HEK293T (cell line): ENCODE data around the gene PPP1R12C.

Experiments
- CTCF ChIA-PET: fragments of 350-600 bp; formaldehyde crosslinking; extraction: SDS; loops from one replicate; lab custom pipeline; 2021; ENCODE audit warnings: antibody characterized with exemption, inconsistent platforms; lab: Yijun Ruan, JAX
- POLR2A ChIA-PET: fragments of 350-600 bp; formaldehyde crosslinking; extraction: SDS; loops from one replicate; lab custom pipeline; 2020; ENCODE audit warnings: antibody characterized with exemption, inconsistent platforms; lab: Yijun Ruan, JAX
- DNase-seq: peaks from one replicate; pipeline ENCODE4 v3.0.0; 2012; ENCODE audit warnings: mixed read lengths; ENCODE audit errors: extremely low spot score
- ARNT ChIP-seq: fragments of 450-650 bp; IDR thresholded peaks from 2 replicates; pipeline ENCODE4 v1.6.1; 2017; ENCODE audit warnings: mild to moderate bottlenecking
- BHLHE40 ChIP-seq: fragments of 450-650 bp; IDR thresholded peaks from 2 replicates; pipeline ENCODE4 v1.6.1; 2016; ENCODE audit warnings: mild to moderate bottlenecking, moderate library complexity, borderline replicate concordance
- CTBP1 ChIP-seq: fragments of 450-650 bp; IDR thresholded peaks from 2 replicates; pipeline ENCODE4 v1.6.1; 2016; ENCODE audit warnings: borderline replicate concordance
- ELF4 ChIP-seq: fragments of 450-650 bp; IDR thresholded peaks from 2 replicates; pipeline ENCODE4 v1.6.1; 2017; ENCODE audit warnings: antibody characterized with exemption
- FOXA1 ChIP-seq: fragments of 450-650 bp; IDR thresholded peaks from 2 replicates; pipeline ENCODE4 v1.6.1; 2016; ENCODE audit warnings: mild to moderate bottlenecking
- FOXK2 ChIP-seq: fragments of 450-650 bp; IDR thresholded peaks from 2 replicates; pipeline ENCODE4 v1.6.1; 2016; ENCODE audit warnings: mild to moderate bottlenecking
- FOXM1 ChIP-seq: fragments of 450-650 bp; IDR thresholded peaks from 2 replicates; pipeline ENCODE4 v1.6.1; 2017; ENCODE audit warnings: mild to moderate bottlenecking, borderline replicate concordance
- HDGF ChIP-seq: fragments of 450-650 bp; IDR thresholded peaks from 2 replicates; pipeline ENCODE4 v1.6.1; 2017; ENCODE audit warnings: antibody characterized with exemption, borderline replicate concordance
- L3MBTL2 ChIP-seq: fragments of 450-650 bp; conservative IDR thresholded peaks from 2 replicates; pipeline ENCODE4 v1.6.1; 2016; ENCODE audit warnings: mild to moderate bottlenecking
- LEF1 ChIP-seq: fragments of 450-650 bp; IDR thresholded peaks from 2 replicates; pipeline ENCODE4 v1.6.1; 2017; ENCODE audit warnings: mild to moderate bottlenecking, borderline replicate concordance
- NFRKB ChIP-seq: fragments of 450-650 bp; IDR thresholded peaks from 2 replicates; pipeline ENCODE4 v1.6.1; 2016; ENCODE audit warnings: mild to moderate bottlenecking, moderate library complexity
- PKNOX1 ChIP-seq: fragments of 450-650 bp; IDR thresholded peaks from 2 replicates; pipeline ENCODE4 v1.6.1; 2016
- SP1 ChIP-seq: fragments of 450-650 bp; IDR thresholded peaks from 2 replicates; pipeline ENCODE4 v1.6.1; 2017
- SUZ12 ChIP-seq: fragments of 450-650 bp; IDR thresholded peaks from 2 replicates; pipeline ENCODE4 v1.6.1; 2016; ENCODE audit warnings: mild to moderate bottlenecking
- TARDBP ChIP-seq: fragments of 450-650 bp; IDR thresholded peaks from 2 replicates; pipeline ENCODE4 v1.6.1; 2016
- ZNF384 ChIP-seq: fragments of 450-650 bp; IDR thresholded peaks from 2 replicates; pipeline ENCODE4 v1.6.1; 2016

PPP1R12C gene

GRCh38 chr19:55117663-55118391, 390 bp upstream of the PPP1R12C start:
- POLR2A ChIA-PET = interaction anchor here (0.6 to 1.7 kb wide), 12 partner anchors 9 to 537 kb away, joined by 3 to 6 read pairs (median 4); partner anchors contain the start of genes PPP6R1, RDH13, U2AF2 and ZNF628

GRCh38 chr19:55116232-55116858, 1.1 kb downstream of the PPP1R12C start:
- peak; percentile 62 for DNase-seq
- TF ChIP-seq HDGF (no peak), CTBP1 (no peak), PKNOX1 (no peak), ARNT (no peak), TARDBP (no peak), FOXK2 (no peak), SP1 (no peak), FOXM1 (no peak), ELF4 (no peak), FOXA1 (no peak), NFRKB (no peak), LEF1 (no peak), SUZ12 (no peak), ZNF384 (no peak), L3MBTL2 (no peak), BHLHE40 (no peak)
- ChIA-PET POLR2A (interaction anchor here (1.7 kb wide), 1 partner anchor 30 kb away, joined by 4 read pairs; no protein-coding TSS in a partner anchor), CTCF (no interaction called here)

More at GRCh38 chr19:55117663-55118391, 390 bp upstream of the PPP1R12C start:
- peak; percentile 58 for TF ChIP-seq ELF4
- TF ChIP-seq FOXM1 = no peak
- CTCF ChIA-PET = no interaction called here
- DNase-seq = peak; percentile 98

GRCh38 chr19:55115446-55116065, 1.9 kb downstream of the PPP1R12C start:
- ChIA-PET CTCF (interaction anchor here (0.5 kb wide), 1 partner anchor 186 kb away, joined by 3 read pairs; no protein-coding TSS in a partner anchor), POLR2A (no interaction called here)
- no peak for DNase-seq
- TF ChIP-seq ZNF384 = no peak
- no peak for TF ChIP-seq ARNT
- TF ChIP-seq FOXM1 = no peak
- TF ChIP-seq HDGF = no peak
- TF ChIP-seq NFRKB = no peak
- no peak for TF ChIP-seq BHLHE40
- TF ChIP-seq L3MBTL2 = no peak
- no peak for TF ChIP-seq SUZ12
- no peak for TF ChIP-seq LEF1
- TF ChIP-seq SP1 = no peak
- no peak for TF ChIP-seq FOXA1
- no peak for TF ChIP-seq PKNOX1
- TF ChIP-seq ELF4 = no peak
- no peak for TF ChIP-seq FOXK2

GRCh38 chr19:55114566-55115145, 2.8 kb downstream of the PPP1R12C start:
- TF ChIP-seq ELF4 = no peak
- no peak for TF ChIP-seq FOXK2
- TF ChIP-seq L3MBTL2 = no peak
- CTCF ChIA-PET = interaction anchor here (0.5 kb wide), 1 partner anchor 187 kb away, joined by 3 read pairs; no protein-coding TSS in a partner anchor
- DNase-seq = no peak
- POLR2A ChIA-PET = no interaction called here

- TF ChIP-seq SP1 (no peak), BHLHE40 (no peak), HDGF (no peak), FOXA1 (no peak), TARDBP (no peak), SUZ12 (no peak), ARNT (no peak), CTBP1 (no peak), PKNOX1 (no peak), LEF1 (no peak), ZNF384 (no peak), ELF4 (no peak), FOXM1 (no peak), L3MBTL2 (no peak), FOXK2 (no peak), NFRKB (no peak)
- POLR2A ChIA-PET = no interaction called here
- CTCF ChIA-PET = no interaction called here
- peak; percentile 48 for DNase-seq
These were observed 3.8 kb downstream of the PPP1R12C start for GRCh38 chr19:55113570-55114039.
